Skin of body (tissue), 2 donors: ENCODE data around the gene INHBC. TPM values are rescaled to one million over a fixed set of nuclear protein-coding genes. Genes with fewer than 3 reads are reported as not detected.
"Not testable (repeated sequence)": the region's sequence is repeated elsewhere in the genome, so short reads cannot be mapped to it uniquely, and the experiment has no call there.

Source experiments
- DNase-seq: peaks from one replicate; lab custom pipeline; 2025; lab: John Stamatoyannopoulos, UW
- total RNA-seq: library from RNA; depleted of rRNA; stranded (reverse); fragments of >200 nt; gene quantifications from one replicate; pipeline ENCODE4 v1.2.3, GENCODE V29; 2014

Gene INHBC
- total RNA-seq, 1 donor from 2014 or later: not detected

- DNase-seq: peak; percentile 48
These were observed 5.0 kb upstream of the INHBC start for GRCh38 chr12:57429473-57430111.

GRCh38 chr12:57430112-57430930, 4.3 kb upstream of the INHBC start:
- DNase-seq: peak; percentile 61

- DNase-seq: peak; percentile 94
These were observed 3.5 kb upstream of the INHBC start, which contains the start of gene R3HDM2 for GRCh38 chr12:57430931-57431566. TSS of gene R3HDM2 (minus strand) at chr12:57431043. CDS start at chr12:57310428, 120,615 bp downstream.

GRCh38 chr12:57431654-57432188, 2.9 kb upstream of the INHBC start:
- DNase-seq: no peak

GRCh38 chr12:57433370-57433769, 1.2 kb upstream of the INHBC start:
- DNase-seq: no peak

- DNase-seq: no peak
These were observed 709 bp downstream of the INHBC start for GRCh38 chr12:57435293-57435692.

- DNase-seq: no peak
These were observed 3.8 kb downstream of the INHBC start for GRCh38 chr12:57438400-57438799.

GRCh38 chr12:57439762-57440266, 5.2 kb downstream of the INHBC start:
- no peak for DNase-seq

- not testable (repeated sequence) for DNase-seq
These were observed 6.8 kb downstream of the INHBC start for GRCh38 chr12:57441393-57441792.

GRCh38 chr12:57441846-57442427, 7.4 kb downstream of the INHBC start:
- DNase-seq: no peak

- DNase-seq: not testable (repeated sequence)
These were observed 9.8 kb downstream of the INHBC start for GRCh38 chr12:57444337-57444736.

GRCh38 chr12:57444744-57445143, 10.2 kb downstream of the INHBC start:
- DNase-seq: no peak

- DNase-seq: no peak
These were observed 11.8 kb downstream of the INHBC start for GRCh38 chr12:57446292-57446960.

GRCh38 chr12:57448669-57449068, 14.1 kb downstream of the INHBC start:
- DNase-seq: no peak

GRCh38 chr12:57449375-57449774, 14.8 kb downstream of the INHBC start:
- DNase-seq: no peak

GRCh38 chr12:57450057-57450456, 15.5 kb downstream of the INHBC start:
- no peak for DNase-seq

- DNase-seq: no peak
These were observed 16.7 kb downstream of the INHBC start for GRCh38 chr12:57451233-57451778.

GRCh38 chr12:57452181-57452936, 17.8 kb downstream of the INHBC start:
- no peak for DNase-seq

GRCh38 chr12:57452937-57453509, 18.4 kb downstream of the INHBC start:
- DNase-seq: peak; percentile 28
